Uterus (tissue), 2 donors: ENCODE data around the gene SMIM10.

Experiments
- POLR2A ChIP-seq, 2 donors: fragments of 450-650 bp; IDR thresholded peaks; one replicate each; pipeline ENCODE4 v1.6.1; 2016; ENCODE audit warnings: antibody characterized with exemption in 2 of 2, mild to moderate bottlenecking in 1 of 2, moderate library complexity in 1 of 2
- TF ChIP-seq, protein P1 (sequence below), 4 experiments: fragments of 200-600 bp in 2 of 4; fragments of 450-650 bp in 2 of 4; sonication (generic) in 2 of 4; IDR thresholded peaks; one replicate each; pipeline ENCODE4 v1.5.1; 2016 to 2019; ENCODE audit warnings: antibody characterized with exemption in 4 of 4, mild to moderate bottlenecking in 2 of 4, moderate library complexity in 1 of 4

DNA sequence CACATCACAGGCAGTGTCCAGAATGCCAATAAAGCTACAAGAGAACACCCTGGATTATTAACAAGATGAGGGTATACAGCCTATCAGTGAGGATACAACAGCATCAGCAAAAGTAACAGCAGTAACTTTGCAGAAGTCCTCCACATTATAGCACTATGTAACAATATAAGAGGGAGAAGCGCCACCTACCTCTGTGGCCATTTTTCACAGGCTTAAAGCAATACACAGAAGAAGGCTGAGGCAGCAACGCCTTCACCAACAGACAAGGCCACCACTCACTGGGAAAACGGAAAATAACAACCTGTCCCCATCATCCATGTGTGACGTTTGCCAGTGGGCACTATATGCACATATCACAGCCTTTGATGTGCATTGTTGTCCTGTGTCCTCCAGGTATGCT is 19.0 kb downstream of the SMIM10 start:
- TF ChIP-seq, protein P1, sequence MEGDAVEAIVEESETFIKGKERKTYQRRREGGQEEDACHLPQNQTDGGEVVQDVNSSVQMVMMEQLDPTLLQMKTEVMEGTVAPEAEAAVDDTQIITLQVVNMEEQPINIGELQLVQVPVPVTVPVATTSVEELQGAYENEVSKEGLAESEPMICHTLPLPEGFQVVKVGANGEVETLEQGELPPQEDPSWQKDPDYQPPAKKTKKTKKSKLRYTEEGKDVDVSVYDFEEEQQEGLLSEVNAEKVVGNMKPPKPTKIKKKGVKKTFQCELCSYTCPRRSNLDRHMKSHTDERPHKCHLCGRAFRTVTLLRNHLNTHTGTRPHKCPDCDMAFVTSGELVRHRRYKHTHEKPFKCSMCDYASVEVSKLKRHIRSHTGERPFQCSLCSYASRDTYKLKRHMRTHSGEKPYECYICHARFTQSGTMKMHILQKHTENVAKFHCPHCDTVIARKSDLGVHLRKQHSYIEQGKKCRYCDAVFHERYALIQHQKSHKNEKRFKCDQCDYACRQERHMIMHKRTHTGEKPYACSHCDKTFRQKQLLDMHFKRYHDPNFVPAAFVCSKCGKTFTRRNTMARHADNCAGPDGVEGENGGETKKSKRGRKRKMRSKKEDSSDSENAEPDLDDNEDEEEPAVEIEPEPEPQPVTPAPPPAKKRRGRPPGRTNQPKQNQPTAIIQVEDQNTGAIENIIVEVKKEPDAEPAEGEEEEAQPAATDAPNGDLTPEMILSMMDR (IDR thresholded peaks at IDR 0.05): no peak
- no peak for TF ChIP-seq POLR2A (IDR thresholded peaks at IDR 0.05)
